ENCODE data around the gene SMIM29. TPM values are rescaled to one million over a fixed set of nuclear protein-coding genes. Genes with fewer than 3 reads are reported as not detected.

SMIM29 gene
- 100 to 1,000 TPM in 3 of 6 donors, 10 to 100 TPM in 3; 91.2 to 127 (median 99.0) TPM for polyA plus RNA-seq (ENCODE audit: low read depth in 6 of 6)

DNA sequence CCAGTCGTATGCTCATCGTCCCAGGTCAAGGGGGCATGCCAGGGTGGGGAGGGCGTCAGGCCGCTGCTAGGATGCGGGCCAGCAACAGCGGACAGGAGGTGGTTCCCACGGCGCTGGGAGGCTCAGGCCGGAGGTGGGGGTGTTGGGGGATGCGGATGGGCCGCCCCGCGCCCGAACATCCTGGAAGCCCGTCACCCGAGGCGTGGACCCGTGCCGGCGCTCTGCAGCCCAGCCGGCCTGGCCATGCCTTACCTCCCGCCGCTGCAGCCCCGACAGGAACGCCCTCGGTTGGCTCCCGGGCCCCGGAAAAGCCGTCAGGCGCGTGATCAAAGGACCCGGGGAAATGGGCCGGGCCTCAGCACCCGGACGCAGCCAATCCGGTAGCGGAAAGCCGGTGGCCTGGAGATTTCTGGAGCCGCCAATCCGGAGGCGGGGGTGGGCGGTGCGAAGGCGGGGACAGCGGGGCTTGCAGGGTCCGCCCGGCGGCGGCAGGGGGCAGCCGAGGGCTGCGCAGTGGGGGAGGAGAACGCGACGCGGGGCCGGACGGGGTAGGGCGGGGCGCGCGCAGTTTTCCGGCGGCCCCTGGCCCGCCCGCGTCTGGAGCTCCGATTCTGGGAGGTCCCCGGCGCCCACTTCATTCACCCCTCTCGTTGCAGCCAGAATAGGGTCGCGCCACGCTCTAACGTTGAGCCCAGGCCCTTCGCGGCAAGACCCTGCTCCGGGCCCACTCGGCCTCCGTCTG, at the start of gene SMIM29:
TSS of gene SMIM29 (minus strand) at position 280 of the 742 bp plus-strand sequence. CDS start 1,215 bp downstream, outside the sequence.
- peak; percentile 97 for DNase-seq
- peaks cover 27 to 50% (median 45%) of the 10 kb centered on the region in 3 donors for H3K4me1 Mint-ChIP-seq
- ATAC-seq (ENCODE audit: low read depth in 2 of 2) = peak; percentile 87
- no peaks in the 10 kb centered on the region for H3K9me3 Mint-ChIP-seq
- H3K27ac Mint-ChIP-seq = peak within 1 kb of the TSS; percentile 96 to 98 (median 98)
- no peaks in the 10 kb centered on the region for H3K36me3 Mint-ChIP-seq
- H3K4me3 Mint-ChIP-seq = peak within 1 kb of the TSS; percentile 88 to 97 (median 96)
- H3K27me3 Mint-ChIP-seq = no peaks in the 10 kb centered on the region

DNA sequence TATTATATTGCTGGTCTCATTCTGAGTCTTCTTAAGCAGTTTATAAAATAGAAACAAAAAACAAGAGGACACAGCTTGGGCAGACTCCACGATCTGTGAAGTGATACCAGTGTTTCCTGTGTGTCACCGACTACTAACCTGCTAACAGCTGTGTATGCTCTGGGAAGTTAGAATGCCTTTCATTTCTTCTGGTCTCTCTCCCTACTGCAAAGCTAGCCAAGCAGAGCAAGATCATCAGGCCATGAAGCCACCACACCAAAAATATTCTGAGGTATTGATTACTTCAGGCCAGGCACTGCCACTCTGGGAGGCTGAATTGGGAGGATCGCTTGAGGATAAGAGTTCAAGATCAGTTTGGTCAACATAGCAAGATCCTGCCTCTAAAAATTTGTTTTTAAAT, 46.9 kb upstream of the SMIM29 start:
- H3K4me3 Mint-ChIP-seq = peak overlapping the region; percentile 47 to 88 (median 78)
- peaks cover 19 to 22% of the 10 kb centered on the region in 2 donors for H3K36me3 Mint-ChIP-seq
- peak overlapping the region; percentile 43 to 98 (median 96) for H3K27ac Mint-ChIP-seq
- peak; percentile 65 for DNase-seq
- H3K27me3 Mint-ChIP-seq = no peaks in the 10 kb centered on the region
- ATAC-seq (ENCODE audit: low read depth in 2 of 2) = peak; percentile 98
- H3K9me3 Mint-ChIP-seq = no peaks in the 10 kb centered on the region
- H3K4me1 Mint-ChIP-seq = peaks cover 41 to 79% (median 55%) of the 10 kb centered on the region in 3 donors

DNA sequence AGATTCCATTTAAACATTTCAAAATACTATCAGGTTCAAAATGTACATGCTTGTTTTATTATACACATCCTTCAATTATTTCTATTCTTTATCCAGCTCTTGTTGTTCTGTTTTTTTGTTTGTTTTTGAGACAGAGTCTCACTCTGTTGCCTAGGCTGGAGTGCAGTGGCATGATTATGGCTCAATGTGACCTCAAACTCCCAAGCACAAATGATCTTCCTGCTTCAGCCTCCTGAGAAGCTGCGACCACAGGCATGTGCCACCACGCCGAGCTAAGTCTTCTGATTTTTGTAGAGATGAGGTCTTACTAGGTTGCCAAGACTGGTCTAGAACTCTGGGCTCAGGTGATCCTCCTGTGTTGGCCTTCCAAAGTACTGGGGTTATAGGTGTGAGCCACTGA, 44.1 kb upstream of the SMIM29 start:
- DNase-seq = no peak
- ATAC-seq (ENCODE audit: low read depth in 2 of 2) = no peak
- Mint-ChIP-seq H3K4me3 (peak overlapping the region in 1 of 8 donors; percentile 37), H3K27ac (peak overlapping the region in 3 of 6 donors; percentile 84 to 94 (median 94)), H3K36me3 (peaks cover 22% of the 10 kb centered on the region in 2 donors), H3K27me3 (no peaks in the 10 kb centered on the region), H3K4me1 (peaks cover 49 to 76% (median 55%) of the 10 kb centered on the region in 3 donors), H3K9me3 (no peaks in the 10 kb centered on the region)

DNA sequence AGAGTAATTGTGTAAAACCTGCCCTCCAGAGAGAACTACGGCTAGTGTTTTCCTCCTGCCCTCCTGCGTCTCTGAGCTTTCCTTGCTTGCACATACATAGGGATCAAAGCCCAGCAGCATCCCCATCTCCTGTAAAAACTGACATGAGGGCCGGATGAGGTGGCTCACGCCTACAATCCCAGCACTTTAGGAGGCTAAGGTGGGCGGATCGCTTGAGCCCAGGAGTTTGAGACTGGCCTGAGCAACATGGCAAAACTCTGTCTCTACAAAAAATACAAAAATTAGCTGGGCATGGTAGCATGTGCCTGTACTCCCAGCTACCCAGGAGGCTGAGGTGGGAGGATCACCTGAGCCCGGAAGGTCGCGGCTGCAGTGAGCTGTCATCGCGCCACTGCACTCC, 40.3 kb upstream of the SMIM29 start:
- Mint-ChIP-seq H3K36me3 (peaks cover 22 to 32% of the 10 kb centered on the region in 2 donors), H3K27ac (peak overlapping the region in 4 of 6 donors; percentile 14 to 87 (median 58)), H3K4me3 (peak overlapping the region in 5 of 8 donors; percentile 21 to 64 (median 47)), H3K4me1 (peaks cover 39 to 66% (median 45%) of the 10 kb centered on the region in 3 donors), H3K27me3 (no peaks in the 10 kb centered on the region), H3K9me3 (peaks cover 0 to 4% (median 0%) of the 10 kb centered on the region in 7 donors)
- DNase-seq (no peak), ATAC-seq (ENCODE audit: low read depth in 2 of 2) (no peak)

DNA sequence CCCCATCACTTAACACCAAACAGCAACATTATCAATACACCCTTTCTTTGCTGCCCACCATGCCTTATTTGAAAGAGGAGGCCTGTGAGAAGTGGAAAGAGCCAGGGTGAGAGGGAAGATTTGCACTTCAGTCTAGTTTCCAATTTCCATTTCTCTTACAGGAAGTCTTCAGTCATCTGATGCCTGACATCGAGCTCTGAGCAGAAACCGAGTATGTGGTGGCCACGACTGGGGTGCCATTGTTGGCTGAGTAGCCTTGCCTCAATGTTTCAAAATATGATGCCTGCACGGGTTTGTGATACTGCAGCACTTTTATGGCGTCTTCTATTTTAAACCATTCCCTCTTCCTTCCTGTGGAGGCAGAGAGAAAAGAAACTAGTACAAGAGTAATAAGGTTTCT, 39.8 kb upstream of the SMIM29 start:
- peaks cover 17 to 34% of the 10 kb centered on the region in 2 donors for H3K36me3 Mint-ChIP-seq
- H3K4me3 Mint-ChIP-seq = peak overlapping the region in 4 of 8 donors; percentile 16 to 64 (median 29)
- no peaks in the 10 kb centered on the region for H3K27me3 Mint-ChIP-seq
- H3K9me3 Mint-ChIP-seq = peaks cover 0 to 4% (median 0%) of the 10 kb centered on the region in 7 donors
- DNase-seq (no peak), ATAC-seq (ENCODE audit: low read depth in 2 of 2) (peak in 1 of 2 donors; percentile 41)
- H3K27ac Mint-ChIP-seq = peak overlapping the region in 3 of 6 donors; percentile 14 to 87 (median 83)
- peaks cover 38 to 67% (median 46%) of the 10 kb centered on the region in 3 donors for H3K4me1 Mint-ChIP-seq

DNA sequence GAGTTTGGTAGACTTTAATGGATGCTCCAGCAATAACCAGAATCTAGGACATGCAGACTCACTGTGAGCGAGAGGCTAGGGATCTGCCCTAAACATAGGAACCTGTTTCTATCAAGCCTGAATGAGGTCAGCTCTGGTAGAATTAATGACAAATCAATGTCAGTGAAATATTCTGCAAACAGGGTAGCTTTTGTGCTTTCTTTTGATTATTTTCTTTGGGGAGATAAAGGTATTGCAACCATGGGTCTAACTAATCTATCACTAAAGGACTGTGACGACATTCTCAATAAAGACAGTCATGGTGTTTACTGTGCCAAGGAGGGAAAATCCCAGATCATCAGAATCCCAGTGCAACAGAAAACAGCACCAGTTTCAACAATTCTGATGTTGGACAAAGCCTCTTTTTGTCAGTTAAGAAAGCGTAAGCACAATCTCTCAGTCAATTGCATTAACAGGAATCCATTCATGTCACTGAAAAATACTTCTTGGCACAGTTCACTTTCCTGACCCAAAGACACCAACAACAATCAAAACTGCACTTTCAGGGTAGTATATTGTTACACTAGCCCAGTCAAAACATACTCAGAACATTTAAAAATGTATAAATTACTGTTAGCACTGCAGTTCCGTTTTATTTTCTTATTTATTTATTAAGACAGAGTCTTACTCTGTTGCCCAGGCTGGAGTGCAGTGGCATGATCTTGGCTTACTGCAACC, 36.8 kb upstream of the SMIM29 start:
- peaks cover 36 to 51% (median 37%) of the 10 kb centered on the region in 3 donors for H3K4me1 Mint-ChIP-seq
- no peak for ATAC-seq (ENCODE audit: low read depth in 2 of 2)
- H3K9me3 Mint-ChIP-seq = peaks cover 0 to 4% (median 0%) of the 10 kb centered on the region in 7 donors
- DNase-seq = no peak
- no peaks in the 10 kb centered on the region for H3K27me3 Mint-ChIP-seq
- peak overlapping the region in 4 of 6 donors; percentile 32 to 93 (median 82) for H3K27ac Mint-ChIP-seq
- H3K36me3 Mint-ChIP-seq = peaks cover 8 to 30% of the 10 kb centered on the region in 2 donors
- peak overlapping the region in 2 of 8 donors; percentile 12 to 29 for H3K4me3 Mint-ChIP-seq

DNA sequence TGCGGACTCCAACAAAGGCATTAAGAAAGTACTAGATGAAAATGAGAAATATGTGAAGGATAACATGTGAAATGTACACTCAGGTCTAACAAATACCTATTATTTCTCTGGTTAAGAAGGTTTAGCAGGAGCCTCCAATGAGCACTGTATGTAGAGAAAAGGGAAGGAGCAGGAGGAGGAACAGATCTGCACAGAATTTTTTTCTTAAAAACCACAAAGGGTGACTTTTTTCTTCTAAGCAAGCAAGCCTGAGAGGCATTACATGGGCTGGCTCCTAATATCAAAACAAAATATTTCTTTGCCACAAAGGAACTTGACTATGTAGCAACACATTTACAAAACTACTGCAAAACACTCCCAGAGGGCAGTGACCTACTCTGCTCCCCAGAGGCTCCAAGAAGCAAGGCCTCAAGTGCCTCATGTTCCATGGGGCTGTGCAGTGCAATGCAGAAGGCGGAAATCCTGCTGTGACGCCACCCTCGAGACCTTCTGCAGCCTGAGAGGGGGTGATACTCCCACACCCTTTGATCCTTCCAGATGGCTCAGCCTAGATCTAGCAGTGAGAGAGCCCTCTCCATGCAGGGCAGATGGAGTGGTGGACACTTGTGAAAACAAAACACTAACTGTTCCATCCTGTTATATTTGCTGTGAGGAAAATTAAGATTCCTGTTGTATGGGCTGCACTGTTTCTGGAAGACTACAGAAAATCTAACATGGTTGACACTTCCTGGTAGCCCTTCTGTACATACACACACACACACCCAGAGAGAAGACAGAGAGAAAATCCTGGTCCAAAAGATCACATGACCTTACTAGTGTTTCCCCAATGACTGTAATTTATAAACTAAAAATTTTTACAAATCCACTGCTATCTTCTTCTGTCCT, 36.0 kb upstream of the SMIM29 start:
- Mint-ChIP-seq H3K4me3 (peak overlapping the region in 6 of 8 donors; percentile 12 to 63 (median 40)), H3K36me3 (peaks cover 8 to 38% of the 10 kb centered on the region in 2 donors), H3K27ac (peak overlapping the region; percentile 32 to 93 (median 89)), H3K4me1 (peaks cover 36 to 47% (median 39%) of the 10 kb centered on the region in 3 donors), H3K9me3 (peaks cover 0 to 4% (median 0%) of the 10 kb centered on the region in 7 donors), H3K27me3 (no peaks in the 10 kb centered on the region)
- DNase-seq (peak; percentile 37), ATAC-seq (ENCODE audit: low read depth in 2 of 2) (peak; percentile 76 to 88)

DNA sequence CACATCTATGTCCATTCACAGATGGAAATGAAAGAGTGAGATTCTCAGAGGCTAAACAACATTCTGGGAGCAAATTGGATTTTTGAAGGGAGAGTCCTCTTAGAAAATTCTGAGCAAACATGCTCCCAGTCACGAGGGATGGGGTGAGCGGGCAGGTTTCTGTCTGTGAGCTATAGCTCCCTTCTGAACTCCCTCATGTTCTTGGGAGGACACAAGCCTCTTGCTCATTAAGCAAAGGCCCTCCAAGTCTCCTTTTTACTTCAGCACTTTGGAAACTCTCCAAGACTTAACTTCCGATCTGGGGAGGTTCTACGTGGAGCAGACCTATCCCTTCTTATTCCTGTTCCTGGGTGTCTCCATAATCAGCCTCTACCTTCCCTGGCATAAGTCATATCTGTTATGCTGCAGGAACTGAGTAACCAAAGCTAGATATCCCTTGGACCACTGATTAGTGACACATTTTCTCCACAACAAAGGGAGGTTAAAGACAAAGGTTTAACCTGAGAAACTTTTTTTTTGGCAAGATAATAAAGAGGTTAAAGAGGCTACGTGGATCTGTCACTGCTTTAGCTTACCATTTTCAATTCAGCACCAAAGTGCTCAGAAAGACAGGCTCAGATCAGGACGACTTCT, 33.0 kb upstream of the SMIM29 start:
- no peak for ATAC-seq (ENCODE audit: low read depth in 2 of 2)
- Mint-ChIP-seq H3K4me3 (no peak overlapping the region), H3K36me3 (peaks cover 19 to 33% of the 10 kb centered on the region in 2 donors), H3K9me3 (peaks cover 0 to 4% (median 0%) of the 10 kb centered on the region in 7 donors), H3K27me3 (no peaks in the 10 kb centered on the region), H3K27ac (peak overlapping the region in 2 of 6 donors; percentile 33 to 51), H3K4me1 (peaks cover 31 to 46% (median 38%) of the 10 kb centered on the region in 3 donors)
- no peak for DNase-seq

DNA sequence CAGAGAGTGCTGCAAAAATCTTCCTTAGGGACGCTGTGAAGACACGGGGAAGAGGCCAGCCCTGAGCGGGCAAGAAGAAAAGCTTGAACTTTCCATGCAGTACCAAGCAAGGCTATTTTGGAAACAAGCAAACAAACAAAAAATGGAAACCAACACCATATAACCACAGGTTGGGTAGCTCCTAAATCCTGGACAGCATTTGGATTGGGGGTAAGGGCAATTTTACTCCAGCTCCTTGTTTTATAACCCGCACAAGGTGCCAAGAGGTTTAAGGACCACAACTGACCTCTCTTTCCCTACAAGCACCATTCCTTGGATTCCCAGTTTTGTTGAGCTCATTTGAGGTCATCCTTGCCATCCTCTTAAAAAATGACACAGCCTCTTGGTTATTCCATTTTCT, 31.4 kb upstream of the SMIM29 start:
- H3K4me1 Mint-ChIP-seq = peaks cover 32 to 48% (median 35%) of the 10 kb centered on the region in 3 donors
- H3K9me3 Mint-ChIP-seq = peaks cover 0 to 4% (median 0%) of the 10 kb centered on the region in 7 donors
- no peaks in the 10 kb centered on the region for H3K27me3 Mint-ChIP-seq

DNA sequence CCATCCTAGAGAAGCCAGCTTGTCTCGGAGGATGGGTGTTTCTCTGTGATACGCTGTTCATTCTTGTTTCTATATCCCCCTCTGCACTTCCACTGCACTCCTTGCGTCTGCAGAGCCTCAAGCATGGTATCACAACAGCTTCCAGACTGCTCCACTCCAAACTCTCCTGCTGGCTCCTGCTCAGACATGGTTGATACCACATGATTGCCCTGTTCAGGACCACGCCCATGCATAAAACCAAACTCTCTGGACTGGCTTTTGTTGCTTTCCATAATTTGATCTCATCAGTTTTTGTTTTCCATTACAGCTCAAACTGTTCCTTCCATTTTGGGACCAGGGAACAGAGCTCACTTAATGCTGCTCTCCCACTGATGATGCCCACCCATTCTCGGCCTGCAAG, 30.0 kb upstream of the SMIM29 start:
- Mint-ChIP-seq H3K4me3 (no peak overlapping the region), H3K27me3 (no peaks in the 10 kb centered on the region), H3K36me3 (peaks cover 12 to 24% of the 10 kb centered on the region in 2 donors), H3K9me3 (no peaks in the 10 kb centered on the region), H3K4me1 (peaks cover 25 to 34% (median 28%) of the 10 kb centered on the region in 3 donors), H3K27ac (no peak overlapping the region)
- DNase-seq = no peak
- no peak for ATAC-seq (ENCODE audit: low read depth in 2 of 2)

More for the DNA sequence above, 31.4 kb upstream of the SMIM29 start:
- Mint-ChIP-seq H3K36me3 (peaks cover 17 to 27% of the 10 kb centered on the region in 2 donors), H3K27ac (peak overlapping the region in 1 of 6 donors; percentile 64), H3K4me3 (no peak overlapping the region)
- DNase-seq (no peak), ATAC-seq (ENCODE audit: low read depth in 2 of 2) (no peak)

DNA sequence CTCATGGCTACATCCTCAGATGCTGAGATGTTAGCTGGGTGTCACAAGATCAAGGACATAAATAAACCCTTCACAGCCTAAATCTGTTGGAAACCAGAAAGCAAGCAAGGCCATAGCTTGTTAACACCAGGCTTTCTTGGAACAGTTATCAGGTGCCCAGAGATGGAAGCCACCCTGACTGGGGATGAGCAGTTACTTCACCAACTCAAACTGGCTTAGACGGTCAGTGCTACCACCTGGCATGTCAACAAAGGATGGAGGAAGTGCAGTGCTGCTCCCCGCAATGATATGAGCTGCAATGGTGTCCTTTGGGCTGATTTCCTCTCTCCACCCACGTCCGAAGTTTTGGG, 28.9 kb upstream of the SMIM29 start:
- Mint-ChIP-seq H3K4me1 (peaks cover 29 to 34% (median 31%) of the 10 kb centered on the region in 3 donors), H3K27me3 (no peaks in the 10 kb centered on the region), H3K27ac (peak overlapping the region in 1 of 6 donors; percentile 55), H3K36me3 (peaks cover 12 to 22% of the 10 kb centered on the region in 2 donors), H3K9me3 (no peaks in the 10 kb centered on the region), H3K4me3 (no peak overlapping the region)
- DNase-seq = no peak
- ATAC-seq (ENCODE audit: low read depth in 2 of 2) = no peak

Measured in naive B cell (primary cell).